Fibroblast of mammary gland (primary cell): ENCODE data around the gene KASH5.

ENCODE experiments used
- DNase-seq: peaks from one replicate; pipeline ENCODE4 v3.0.0-alpha.2; 2010; ENCODE audit warnings: low read depth
- H3K4me3 ChIP-seq: 2 replicates; pipeline ENCODE4 v1.5.1; 2011; ENCODE audit warnings: low read depth, mild to moderate bottlenecking, low read length, moderate library complexity; ENCODE audit not compliant: control insufficient read depth
- TF ChIP-seq, protein P1 (sequence below): conservative IDR thresholded peaks from 2 replicates; pipeline ENCODE4 v1.5.1; 2011; ENCODE audit warnings: low read depth, low read length, inconsistent platforms; ENCODE audit not compliant: control insufficient read depth, insufficient read depth

The KASH5 gene

DNA sequence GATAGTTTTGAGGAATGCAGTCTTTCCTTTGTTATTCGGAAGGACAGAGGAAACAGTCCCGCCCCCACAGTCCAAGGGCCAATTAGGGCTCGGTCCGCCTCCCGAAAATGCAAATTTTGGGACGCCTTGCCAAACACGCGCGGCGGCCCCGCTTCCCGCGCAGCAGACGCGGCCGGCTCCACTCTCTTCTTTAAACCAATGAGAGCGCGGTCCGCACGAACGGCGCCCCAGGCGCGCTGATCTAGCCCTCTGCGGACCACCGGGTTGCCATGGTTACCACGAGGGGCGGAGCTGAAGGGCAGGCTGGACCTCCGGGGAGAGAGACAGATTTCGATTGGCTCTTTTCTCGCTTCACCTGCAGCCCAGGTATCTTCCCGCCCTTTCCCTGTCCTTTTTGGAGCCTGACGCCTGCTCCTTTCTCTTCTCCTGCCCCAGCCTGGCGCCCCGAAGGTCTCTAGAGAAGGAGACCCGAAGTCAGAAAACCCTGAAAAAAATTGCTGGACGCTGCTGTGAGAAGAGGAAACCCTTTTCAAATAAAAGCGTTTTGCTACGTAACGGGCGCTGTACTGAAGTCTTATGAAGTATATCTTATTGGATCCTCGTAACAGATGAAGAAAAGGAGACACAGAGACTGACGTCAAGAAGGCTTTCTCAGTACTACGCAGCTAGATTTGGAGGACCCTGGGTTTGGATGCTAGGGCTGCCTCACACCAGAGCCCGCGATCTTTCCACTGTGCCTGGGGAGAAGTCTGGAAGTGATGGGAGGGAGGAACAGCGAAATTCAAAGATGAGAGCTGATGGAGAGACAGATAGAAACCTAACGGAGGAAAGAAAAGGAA is 33.2 kb downstream of the KASH5 start:
- TF ChIP-seq, protein P1, sequence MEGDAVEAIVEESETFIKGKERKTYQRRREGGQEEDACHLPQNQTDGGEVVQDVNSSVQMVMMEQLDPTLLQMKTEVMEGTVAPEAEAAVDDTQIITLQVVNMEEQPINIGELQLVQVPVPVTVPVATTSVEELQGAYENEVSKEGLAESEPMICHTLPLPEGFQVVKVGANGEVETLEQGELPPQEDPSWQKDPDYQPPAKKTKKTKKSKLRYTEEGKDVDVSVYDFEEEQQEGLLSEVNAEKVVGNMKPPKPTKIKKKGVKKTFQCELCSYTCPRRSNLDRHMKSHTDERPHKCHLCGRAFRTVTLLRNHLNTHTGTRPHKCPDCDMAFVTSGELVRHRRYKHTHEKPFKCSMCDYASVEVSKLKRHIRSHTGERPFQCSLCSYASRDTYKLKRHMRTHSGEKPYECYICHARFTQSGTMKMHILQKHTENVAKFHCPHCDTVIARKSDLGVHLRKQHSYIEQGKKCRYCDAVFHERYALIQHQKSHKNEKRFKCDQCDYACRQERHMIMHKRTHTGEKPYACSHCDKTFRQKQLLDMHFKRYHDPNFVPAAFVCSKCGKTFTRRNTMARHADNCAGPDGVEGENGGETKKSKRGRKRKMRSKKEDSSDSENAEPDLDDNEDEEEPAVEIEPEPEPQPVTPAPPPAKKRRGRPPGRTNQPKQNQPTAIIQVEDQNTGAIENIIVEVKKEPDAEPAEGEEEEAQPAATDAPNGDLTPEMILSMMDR: no peak
- no peak overlapping the region for H3K4me3 ChIP-seq
- peak; percentile 30 for DNase-seq

DNA sequence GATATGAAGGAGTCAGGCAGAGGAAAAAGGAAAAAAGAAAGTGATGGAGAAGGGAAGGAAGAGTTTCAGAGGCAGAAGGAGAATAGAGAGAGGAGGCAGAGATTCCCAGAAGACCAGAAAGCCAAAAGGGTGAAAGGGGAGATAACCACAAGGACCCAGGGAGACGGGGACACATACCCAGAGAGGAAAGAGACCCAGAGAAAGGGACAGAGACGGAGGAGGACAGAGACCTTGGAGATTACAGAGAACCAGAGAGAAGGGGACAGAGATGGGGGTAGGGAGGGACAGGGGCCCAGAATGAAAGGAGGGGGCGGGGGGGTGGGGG is 33.8 kb downstream of the KASH5 start:
- H3K4me3 ChIP-seq: no peak overlapping the region
- DNase-seq: no peak
- TF ChIP-seq, protein P1: no peak

DNA sequence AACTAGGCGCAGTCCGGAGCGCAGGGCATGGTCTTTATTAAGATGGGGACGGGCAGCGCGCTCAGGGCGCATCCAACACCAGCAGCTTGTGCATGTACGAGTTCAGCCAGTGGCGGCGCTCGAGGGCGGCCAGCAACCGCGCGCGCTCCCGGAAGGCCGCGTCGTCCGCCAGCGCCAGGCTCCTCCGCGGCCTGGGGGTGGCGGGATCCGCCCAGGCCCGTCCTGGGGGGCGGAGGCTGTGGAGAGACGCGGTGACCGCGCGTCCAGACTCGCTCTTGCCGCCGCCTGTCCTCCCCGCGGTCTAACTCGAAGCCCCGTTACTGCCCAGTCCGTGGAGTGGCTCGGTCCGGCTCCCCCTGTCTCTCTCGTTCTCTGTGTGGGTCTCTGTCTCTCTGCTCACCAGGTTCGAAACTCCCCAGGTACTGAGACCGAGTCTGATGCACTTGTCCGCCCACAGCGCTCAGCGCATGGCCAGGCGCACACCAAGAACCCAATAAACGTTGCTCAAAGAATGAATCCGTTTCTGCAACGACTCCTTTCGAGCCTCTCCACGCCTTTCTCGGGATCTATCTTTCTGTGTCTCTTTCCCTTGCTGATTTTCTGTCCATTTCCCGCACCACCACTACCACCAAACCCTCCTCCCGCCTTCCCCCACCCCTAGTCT is 34.5 kb downstream of the KASH5 start:
- DNase-seq: peak; percentile 39

DNA sequence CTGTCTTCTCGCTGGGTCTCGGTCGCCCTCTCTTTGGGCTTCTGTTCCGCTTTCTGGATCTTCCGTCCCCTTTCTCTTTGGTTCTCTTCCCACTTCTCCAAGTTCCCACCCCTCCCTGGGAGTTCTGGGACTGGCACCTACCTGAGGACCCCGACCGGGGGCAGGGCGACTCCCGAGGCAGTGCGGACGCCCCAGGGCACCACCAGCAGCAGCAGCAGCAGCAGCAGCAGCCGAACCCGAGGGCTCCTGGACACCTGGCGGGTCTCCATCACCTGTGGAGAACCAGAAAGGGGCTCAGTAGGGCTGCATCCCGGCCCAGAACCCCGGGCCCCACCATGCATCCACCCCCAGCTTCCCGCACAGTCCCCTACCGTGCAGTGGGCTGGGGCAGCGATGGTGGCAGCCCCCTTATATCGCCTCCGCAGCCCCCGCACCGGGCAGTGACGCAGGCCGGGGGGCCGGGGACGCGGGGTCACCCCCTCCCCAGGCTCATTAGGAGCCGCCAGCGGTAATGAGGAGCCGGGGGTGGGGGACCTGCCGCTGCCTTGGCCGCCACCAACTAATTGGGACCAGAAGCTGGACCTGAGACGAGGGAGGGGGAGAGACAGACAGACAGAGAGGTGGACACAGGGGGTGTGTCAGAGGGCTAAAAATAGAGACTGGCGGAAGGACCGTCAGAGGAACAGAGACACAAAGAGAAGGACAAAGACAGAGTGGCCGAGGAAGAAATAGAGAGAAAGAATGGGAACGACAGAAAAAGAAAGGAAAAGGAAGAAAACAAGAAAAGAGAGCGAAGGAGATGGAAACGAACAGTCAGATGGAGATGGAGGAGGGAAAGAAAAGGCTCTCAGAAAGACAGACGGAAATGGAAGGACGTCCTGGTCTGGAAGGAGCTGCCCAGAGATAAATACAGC is 35.3 kb downstream of the KASH5 start, which contains the start of gene PTH2:
PTH2 (minus strand) TSS at position 371 of the 914 bp plus-strand sequence; CDS start at position 269, 102 bp downstream.
- no peak for DNase-seq
- TF ChIP-seq, protein P1: no peak
- H3K4me3 ChIP-seq: no peak within 1 kb of the TSS

More for the DNA sequence above, 34.5 kb downstream of the KASH5 start:
- no peak overlapping the region for H3K4me3 ChIP-seq
- TF ChIP-seq, protein P1: no peak

DNA sequence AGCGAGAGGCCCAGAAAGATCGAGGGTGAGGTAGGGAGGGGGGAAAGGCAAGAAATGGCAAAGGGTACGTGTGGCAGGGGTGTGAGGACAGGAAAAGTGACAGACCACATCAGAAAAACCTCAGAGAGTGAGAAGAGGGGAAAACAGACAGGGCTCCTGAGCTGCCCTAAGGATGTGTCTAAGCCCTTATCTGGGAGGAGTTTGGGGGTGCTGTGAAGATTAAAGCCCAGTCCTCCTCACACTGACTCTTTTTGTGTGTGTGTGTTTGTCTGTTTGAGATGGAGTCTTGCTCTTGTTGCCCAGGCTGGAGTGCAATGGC is 35.9 kb downstream of the KASH5 start:
- H3K4me3 ChIP-seq: no peak overlapping the region
- no peak for DNase-seq
- TF ChIP-seq, protein P1: no peak

DNA sequence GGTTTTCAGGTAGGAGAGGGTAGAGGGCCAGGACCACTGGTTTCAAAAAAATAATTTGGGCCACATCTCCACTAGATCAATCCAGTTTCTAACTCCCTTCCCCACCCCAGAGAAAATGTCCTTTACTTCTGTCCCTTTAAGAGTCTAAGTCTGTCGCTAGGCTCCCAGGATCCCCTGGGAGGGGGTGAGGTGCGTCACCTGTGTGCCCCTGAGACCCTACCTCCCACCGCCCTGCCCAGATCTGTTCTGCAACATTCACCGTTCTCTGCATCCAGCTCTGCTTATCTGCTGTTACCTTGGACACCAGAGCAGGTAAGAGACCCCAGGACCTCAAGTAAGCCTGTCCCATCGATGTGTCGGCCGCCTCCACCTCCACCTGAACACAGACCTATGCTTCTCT is 37.1 kb downstream of the KASH5 start, which contains the start of gene GFY:
GFY (plus strand) TSS at position 211 of the 400 bp plus-strand sequence. CDS start 1,043 bp downstream, outside the sequence.
- no peak for DNase-seq
- TF ChIP-seq, protein P1: no peak
- H3K4me3 ChIP-seq: no peak within 1 kb of the TSS
